CD4-positive, alpha-beta T cell treated with Interleukin-17A for 1 hour (primary cell): ENCODE results near the gene INPP5A.
"Not testable (repeated sequence)": the region's sequence is repeated elsewhere in the genome, so short reads cannot be mapped to it uniquely, and the experiment has no call there.

ENCODE experiments used
- DNase-seq: peaks from one replicate; pipeline ENCODE4 v3.0.0-alpha.2; 2020

INPP5A gene

GRCh38 chr10:132699411-132700155, 162.0 kb downstream of the INPP5A start:
- DNase-seq, result no peak

DNA sequence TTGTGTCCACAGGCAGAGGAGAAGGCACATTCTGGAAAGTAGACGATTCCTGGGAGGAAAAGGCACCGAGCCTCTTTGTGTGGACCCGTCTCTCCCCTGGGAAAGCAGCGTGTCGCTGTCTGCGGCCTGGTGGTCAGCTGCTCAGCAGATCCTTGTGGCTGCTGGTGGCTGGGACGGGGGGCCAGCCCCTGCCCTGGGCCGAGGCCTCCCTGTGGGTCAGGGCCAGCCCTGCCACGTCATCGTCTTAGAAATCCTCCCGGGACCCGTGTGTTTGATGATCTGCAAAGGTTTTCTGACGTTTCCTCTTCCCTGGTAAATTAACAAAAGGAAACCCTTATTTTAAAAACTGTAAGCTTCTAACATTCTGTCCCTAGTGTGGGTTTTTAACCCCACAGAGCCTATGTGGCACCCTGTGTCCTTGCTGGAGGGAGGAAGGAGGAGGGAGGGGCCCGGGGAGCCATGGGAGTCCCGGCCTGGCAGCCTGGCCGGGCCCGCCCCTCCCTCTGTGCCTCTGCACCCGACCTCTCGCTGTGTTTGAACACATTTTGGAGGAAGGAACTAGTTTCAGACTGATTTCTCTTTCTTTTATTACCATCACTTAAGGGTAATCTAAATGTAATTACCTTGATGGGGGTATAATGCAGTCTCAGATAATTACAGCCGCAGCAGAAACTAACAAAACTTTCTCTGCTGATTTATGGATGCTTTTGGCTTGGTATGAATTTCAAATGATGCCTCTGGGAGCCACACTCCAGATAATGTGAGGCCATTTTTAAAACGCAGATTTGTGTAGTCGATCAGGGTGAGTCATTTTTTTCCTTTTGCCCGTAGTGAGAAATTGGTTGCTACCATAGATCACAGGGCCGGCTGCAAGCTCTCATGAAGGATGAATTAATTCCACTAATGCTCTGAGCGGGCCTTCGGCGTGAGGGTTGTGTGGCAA, 162.8 kb downstream of the INPP5A start:
- DNase-seq, result no peak

GRCh38 chr10:132701099-132701845, 163.7 kb downstream of the INPP5A start:
- DNase-seq, result no peak

- no peak for DNase-seq
These were observed 164.2 kb downstream of the INPP5A start for GRCh38 chr10:132701846-132702190.

DNA sequence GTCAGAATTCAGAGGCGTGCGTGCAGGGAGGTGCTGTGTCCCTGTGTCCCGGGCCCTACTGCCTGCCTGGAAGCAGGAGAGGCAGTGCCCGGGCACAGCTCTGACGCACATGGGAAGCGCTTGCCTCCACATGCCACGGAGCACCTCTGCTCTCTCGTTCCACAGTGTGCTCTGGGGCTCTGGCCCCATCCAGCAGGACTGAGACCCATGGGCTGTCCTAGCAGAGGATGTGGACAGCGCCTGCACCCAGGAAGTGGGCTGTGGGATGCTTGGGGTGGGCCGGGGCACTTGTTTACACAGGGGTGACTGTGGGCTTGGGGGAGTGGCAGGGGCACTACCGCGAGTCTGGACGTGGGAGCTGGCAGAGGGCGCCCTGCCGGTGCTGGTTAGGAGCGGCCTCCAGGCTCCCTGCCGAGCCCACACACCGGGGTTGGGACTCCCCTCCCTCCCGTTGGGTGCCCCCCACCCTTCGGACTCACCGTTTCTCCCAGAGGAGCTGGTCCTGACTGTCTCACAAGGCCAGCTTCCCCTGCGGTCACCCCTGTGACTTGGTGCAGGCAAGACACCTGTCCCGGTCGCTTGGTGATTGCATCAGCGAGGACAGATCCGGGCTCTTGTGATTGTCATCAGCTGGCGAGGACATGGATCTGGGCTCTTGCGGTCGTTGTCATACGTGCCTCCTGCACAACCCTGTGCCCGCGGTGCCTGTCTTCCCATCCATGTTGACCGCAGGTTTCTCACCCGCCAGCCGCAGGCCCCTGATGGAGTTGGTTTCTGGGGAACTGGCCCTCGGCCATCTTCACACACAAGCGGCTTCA, 165.2 kb downstream of the INPP5A start:
- no peak for DNase-seq

GRCh38 chr10:132703419-132704007, 165.9 kb downstream of the INPP5A start:
- no peak for DNase-seq

- DNase-seq, result no peak
These were observed 166.6 kb downstream of the INPP5A start for GRCh38 chr10:132704008-132704814.

GRCh38 chr10:132704815-132705064, 167.2 kb downstream of the INPP5A start:
- DNase-seq, result not testable (repeated sequence)

DNA sequence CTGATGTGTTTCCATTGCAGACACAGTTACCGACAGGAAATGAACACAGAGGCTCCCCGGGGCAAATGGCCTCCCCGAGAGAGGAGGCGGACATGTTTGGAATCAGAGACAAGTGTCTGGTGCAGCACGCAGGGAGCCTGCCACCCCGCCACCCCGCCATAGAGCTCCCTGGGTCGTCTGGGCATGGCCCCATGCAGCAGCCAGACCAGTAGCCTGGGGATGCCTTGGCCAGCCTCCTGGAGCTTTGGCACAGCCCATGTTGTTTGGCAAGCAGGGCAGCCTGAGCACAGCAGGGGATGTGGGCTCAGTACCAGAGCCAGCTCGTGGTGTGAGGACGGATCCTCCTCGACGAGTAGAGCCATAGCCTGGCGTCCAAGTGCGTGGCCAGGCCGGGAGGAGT, 167.6 kb downstream of the INPP5A start:
- DNase-seq, result no peak

DNA sequence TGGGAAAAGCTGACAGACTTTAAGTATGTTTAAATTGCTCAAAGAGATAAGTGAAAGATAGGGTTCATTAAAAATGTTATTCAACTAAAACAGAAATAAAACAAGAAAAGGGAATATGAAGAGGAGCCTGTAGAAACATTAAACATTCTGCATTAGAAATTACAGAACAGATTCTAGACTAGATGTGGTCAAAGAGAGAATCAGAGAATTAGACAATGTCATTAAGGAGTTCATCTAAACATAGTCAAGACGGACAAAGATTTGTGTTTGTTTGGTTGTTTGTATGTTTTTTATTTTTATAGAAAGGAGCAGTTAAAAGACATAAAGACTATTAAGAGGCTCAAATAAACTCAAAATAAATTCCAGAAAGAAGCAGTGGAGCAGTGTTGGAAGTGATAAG, 168.4 kb downstream of the INPP5A start:
- no peak for DNase-seq

DNA sequence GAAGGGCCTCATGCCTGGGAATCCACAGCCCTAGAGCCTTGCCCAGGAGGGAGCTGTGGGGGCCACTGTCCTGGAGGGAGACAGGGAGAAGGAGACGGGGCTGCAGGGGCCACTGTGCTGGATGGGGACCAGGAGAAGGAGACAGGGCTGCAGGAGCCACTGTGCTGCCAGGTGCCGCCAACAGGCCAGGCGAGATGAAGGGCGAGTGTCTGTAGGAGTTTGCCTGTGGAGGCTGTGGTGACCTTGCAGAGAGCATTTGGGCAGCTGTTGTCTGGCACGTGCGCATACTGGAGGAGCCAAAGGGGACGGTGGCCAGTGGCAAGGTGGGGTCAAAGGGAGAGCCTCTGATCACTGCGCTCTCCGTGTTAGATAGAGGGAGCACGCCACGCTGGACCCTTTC, 169.1 kb downstream of the INPP5A start:
- DNase-seq, result no peak

DNA sequence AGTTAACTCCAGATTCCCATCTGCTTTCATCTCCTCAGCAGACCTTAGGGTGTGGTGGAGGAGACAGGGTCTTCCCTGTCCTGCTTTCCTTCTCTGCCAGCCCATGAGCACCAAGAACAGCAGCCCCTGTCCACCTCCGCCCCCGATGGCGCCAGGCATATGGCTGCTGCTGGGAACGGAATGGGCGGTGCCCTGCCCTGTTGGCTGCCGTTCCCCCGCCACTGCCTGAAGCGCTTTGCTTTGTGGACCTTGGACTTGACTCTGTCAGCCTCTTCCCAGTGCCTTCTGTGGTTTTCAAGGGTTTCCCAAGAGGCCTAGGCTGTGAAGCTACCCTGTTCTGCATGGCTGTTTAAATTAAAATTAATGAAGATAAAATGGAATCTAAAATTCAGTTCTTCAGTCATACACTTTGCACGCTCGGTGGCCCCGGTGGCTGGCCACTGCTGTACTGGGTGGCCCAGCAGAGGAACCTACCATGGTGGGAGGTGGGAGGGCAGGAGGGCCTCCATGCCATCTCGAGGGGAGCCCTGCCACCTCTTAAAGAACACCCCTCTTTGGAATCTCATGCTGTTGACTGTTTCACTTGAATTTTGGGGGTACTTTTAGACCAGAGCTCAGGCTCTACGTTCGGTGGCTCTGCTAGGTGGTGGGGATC, 169.7 kb downstream of the INPP5A start:
- no peak for DNase-seq

- DNase-seq, result no peak
These were observed 170.2 kb downstream of the INPP5A start for GRCh38 chr10:132707776-132708171.

DNA sequence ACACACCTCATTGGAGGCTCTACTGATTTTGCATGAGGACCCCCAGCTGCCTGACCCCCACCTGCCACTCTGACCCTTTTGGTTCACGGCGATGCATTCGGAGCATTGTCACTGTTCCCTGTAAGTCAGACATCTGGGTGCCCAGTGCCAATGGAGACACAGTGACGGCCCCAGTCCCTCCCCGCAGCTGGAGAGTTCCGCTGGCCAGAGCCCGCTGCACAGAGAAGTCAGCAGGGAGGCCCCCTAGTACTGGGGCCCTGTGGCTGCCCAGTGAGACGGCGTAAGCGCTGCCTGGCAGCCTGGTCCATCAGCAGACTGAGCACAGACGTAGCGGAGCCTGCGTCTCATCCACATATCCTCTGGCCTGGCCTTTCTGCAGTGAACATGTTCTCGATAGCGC, 170.9 kb downstream of the INPP5A start:
- no peak for DNase-seq

- DNase-seq, result no peak
These were observed 171.3 kb downstream of the INPP5A start for GRCh38 chr10:132708936-132709335.

DNA sequence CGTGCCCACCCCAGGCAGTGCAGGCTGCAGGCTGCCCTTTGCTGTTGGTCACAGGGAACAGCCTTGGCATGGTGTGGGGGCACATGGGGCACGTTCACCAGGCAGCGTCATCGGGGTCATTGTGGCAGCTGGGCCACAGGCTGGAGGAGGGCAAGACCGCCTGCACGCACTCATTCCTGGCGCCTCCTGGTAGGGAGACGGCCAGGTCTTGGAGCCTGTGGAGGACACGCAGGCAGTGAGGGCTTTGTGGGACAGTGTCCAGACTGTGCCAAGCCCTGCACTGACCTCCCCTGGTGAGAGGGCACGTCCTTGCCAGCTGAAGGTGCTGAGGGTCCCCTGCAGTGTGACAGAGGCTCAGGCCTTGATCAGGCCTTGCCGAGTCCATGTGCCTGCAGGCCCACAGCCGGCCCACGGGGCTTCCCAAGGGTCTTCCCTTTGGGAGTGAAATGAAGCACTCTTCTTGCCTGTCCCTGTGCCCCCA, 171.9 kb downstream of the INPP5A start:
- DNase-seq, result no peak

- no peak for DNase-seq
These were observed 172.6 kb downstream of the INPP5A start for GRCh38 chr10:132710036-132710686.

DNA sequence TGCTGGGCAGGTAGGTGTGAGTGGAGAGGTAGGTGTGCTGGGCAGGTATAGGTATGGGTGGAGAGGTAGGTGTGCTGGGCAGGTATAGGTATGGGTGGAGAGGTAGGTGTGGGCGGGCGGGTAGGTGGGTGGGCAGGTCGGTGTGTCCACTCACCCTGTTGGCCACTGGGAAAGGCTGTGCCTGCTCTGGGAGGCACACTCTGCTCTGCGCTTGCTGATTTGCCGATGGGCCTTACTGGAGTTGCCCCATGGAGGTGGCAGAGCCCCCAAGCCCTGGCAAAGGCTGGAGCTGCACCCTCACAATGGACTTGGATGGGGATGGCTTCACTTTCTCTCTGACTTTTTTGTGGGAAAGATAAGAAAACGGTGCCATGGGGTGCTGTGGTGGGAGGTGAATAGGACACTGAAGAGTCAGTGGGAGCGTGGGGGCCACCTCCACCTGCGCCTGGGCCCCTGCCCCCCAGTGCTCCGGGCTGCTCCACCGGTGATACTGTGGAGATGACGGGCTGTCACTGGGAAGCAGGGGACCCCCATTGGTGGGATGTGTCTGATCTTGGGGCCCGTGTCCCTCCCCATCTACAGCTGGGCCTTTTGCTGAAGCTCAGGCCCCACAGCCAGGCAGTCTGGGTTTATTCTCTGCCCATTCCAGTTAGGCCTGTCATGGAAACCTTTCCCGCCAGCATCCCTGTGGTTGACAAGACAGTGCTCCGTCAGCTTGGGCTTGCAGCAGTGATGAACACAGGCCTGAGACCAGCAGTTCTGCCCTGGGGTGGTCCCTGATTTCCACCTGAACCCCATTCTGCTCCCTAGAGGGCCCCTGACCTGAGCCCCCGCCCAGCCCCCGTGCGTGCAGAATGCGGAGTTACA, 173.4 kb downstream of the INPP5A start:
- DNase-seq, result no peak

GRCh38 chr10:132711613-132712121, 174.1 kb downstream of the INPP5A start:
- no peak for DNase-seq
